Measurements from ENCODE around the gene GARIN5A.

The GARIN5A gene

DNA sequence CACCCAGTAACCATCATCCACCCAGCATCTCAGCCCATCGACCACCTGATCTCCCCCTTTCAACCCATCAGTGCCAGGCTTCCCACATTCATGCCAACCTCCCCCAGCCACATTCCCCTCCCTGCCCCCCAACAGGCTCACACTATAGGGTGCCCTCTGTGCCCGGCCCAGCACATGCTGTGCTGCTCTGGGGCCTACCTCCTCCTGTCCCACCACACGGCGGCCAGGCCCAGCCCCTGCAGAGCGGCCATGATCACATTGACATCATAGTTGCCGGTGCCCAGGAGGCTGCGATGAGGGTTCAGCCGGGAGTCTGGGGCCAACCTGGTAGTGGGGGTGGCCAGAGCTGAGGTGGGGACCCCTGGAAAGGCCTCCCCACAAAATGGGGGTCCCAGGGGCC is 30.7 kb upstream of the GARIN5A start:
- DNase-seq = no peak

DNA sequence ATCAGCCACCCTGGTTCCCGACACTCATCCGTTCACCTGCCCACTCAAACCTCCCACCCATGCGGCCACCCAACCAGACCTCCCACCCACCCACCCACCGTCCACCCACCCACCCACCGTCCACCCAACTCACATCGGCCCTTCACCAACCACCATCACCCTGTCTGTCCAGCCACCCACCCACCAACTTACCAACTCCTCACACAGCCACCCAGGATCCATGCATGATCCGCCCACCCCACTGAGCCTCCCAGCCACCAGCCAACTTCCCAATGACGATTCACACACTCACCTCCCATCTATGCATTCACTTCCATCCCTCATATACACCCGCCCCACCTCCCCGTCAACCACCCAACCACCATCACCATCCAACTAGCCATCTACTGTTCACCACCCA is 30.1 kb upstream of the GARIN5A start:
- DNase-seq = no peak

DNA sequence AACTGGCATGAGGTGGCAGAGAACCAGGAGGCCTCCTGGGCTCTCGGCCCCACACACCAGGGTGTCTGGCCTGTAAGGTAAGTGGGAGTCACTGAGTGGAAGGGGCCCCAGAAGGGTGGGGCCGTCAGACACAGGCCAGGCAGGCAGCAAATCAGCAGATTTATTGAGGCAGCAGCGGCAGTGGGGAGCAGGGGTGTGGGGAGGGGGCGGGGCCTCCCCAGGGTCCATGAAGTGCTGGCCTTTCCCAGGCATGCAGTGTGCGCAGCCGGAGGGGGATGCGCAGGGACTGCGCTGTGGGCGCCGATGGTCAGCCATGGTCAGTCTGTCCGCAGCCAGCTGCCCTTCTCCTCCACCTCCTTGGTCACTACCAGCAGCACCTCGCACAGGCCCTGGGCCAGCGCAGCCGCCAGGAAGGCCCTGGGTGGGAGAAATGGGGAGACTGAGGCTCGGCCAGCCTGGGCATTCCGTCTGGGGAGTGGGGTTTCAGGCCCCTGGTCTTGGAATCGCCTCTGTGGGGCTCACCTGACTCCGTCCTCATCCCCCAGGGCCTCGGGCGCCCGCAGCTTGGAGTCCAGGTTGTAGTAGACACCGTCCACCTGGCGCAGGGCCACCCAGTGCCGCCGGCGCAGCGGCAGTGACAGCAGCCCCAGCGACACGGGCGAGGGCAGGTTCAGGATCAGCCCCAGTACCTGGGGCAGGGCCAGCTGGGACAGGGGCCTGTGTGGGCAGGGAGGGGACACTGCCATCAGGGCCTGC is 29.4 kb upstream of the GARIN5A start:
- DNase-seq = no peak

DNA sequence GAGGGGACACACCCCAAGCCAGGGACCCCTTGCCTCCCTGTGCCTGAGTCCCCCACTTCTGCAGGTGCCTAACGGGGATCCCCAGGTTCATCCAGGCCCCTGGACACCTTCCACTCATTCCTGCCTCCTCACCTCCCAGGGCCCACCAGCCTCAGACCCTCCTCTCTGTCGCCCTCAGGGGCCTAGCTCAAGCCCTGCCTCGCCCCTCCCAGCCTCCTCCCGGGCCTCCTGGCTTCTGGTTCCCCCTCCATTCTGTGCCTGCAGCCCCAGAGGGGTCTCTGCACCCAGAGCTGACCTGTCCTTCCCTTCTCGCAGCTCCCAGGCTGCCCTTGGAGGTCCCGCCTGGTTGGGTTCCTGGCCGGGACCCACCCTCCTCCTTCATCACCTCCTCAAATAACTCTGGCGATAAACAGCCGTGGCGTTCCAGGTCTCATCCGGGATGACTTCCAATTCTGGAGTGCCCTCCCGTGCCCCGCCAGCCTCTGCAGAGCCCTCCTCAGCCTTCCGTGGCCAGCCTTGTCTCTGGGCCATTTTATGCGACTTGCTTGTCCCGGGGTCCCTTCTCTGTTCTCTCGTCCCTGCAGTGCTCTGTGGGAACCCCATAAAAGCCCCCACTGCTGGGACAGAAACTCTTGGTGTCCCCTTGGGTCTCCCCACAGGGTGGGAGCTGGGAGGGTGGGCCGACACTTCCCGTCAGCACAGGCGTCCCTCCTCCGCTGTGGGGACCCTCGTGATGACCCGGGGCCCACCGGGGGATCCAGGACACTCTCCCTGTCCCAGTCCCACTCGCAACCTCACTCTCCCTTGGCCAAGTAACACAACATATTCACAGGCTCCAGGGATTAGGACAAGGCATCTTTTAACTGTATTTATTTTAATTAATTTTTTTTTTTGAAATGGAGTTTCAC is 25.2 kb upstream of the GARIN5A start:
- no peak for DNase-seq

DNA sequence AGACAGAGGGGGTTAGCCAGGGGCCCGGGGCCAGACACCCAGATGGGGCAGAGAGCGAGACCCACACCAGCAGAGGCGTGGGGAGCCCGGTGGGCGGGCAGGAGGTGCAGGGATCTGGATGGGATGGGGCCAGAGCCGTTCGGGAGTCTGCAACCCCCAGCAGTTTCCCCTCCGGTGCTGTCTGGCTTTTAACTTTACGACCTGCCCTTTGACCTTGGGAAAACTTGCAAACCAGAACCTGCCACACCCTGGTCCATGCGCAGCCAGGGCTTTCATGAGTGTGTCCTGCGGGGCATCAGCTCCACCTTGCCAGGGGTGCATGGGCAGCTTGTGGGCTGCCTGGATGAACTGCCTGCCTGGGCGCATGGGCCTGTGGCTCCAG is 24.5 kb upstream of the GARIN5A start:
- no peak for DNase-seq

DNA sequence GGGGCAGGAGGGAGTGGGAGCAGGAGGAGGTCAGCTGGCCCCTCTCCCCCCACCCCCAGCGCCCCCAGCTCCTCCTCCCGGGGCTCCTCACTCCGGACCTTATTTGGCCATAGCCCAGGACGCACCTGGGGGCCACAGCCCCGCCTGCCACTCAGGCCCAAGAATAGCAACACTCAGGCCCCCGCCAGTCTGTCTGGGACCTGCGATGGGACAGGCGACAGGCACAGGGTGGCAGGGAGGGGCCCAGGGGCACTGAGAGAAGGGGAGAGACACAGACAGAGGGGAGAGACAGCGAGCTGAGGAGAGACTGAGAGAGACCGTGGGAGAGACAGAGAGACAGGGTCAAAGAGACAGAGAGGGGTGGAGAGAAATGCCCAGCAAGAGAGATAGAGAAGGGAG is 24.1 kb upstream of the GARIN5A start:
- DNase-seq = no peak

DNA sequence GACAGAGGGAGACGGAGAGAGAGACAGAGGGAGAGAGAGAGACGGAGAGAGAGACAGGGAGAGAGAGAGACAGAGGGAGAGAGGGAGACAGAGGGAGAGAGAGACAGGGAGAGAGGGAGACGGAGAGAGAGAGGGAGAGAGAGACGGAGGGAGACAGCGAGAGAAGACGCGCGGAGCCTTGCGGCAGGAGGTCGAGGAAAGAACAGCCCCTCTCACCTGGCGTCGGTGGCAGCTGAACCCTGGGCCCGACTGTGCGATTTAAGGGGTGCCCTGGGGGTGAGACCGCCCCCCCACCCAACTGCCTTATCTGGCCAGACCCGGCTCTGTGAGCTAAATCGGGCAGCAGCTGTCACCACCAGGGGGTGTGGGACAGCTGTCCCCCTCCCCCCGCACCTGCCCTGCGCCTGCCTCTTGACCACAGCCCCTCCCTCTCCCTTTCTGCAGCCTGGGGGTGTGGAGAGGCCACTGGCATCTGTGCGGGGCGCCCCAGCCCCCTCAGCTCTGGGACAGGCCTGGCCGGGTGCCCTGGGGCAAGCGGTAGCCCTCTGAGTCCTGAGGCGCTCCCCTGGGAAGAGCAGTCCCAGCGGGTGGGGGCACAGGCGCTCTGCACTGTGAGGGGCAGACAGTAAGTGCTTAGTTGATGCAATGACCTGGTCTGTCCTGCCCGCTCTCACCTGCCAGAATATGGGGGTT is 23.6 kb upstream of the GARIN5A start:
- DNase-seq = no peak

DNA sequence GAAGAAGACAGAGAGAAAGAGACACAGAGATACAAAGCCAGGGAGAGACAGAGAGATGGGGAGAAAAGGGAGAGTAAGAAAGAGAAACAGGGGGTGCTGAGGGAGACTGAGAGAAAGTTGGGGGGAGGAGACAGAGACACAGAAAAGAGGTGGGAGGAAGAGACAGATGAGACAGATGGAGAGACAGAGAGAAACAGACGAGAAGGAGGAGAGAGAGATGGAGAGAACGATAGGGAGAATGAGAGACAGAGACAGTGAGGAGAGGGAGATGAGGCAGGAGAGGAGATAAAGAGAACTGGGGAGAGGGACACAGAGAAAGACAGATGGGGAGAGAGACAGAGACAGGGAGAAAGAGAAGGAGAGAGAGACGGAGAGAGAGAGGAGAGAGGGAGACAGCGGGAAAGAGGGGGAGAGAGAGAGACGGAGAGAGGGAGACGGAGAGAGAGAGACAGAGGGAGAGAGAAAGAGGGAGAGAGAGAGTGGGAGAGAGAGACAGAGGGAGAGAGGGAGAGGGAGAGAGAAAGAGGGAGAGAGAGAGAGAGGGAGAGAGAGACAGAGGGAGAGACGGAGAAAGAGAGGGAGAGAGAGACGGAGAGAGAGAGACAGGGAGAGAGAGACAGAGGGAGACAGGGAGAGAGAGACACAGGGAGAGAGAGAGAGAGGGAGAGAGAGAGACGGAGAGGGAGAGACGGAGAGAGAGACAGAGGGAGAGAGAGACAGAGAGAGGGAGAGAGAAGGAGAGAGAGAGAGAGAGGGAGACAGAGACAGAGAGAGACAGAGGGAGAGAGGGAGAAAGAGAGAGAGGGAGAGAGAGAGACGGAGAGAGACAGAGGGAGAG is 21.8 kb upstream of the GARIN5A start:
- DNase-seq = no peak

DNA sequence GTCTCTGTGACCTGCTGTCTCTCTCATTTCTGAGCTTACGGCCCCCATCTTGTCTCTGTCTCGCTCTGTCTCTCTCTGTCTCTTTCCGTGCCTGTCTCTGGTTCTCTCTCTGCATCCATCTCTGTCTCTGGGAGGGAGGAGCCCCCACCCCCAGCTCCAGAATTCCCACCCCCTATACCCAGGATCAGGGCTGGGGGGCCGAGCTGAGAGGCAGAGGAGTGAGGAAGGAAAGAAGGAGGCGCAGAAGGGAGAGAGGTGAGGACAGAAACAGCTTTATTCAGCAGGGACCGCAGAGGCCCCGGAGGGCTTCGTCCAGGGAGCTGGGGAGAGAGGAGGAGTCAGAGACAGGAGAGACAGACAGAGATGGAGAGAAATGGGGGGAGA is 20.4 kb upstream of the GARIN5A start:
- no peak for DNase-seq

DNA sequence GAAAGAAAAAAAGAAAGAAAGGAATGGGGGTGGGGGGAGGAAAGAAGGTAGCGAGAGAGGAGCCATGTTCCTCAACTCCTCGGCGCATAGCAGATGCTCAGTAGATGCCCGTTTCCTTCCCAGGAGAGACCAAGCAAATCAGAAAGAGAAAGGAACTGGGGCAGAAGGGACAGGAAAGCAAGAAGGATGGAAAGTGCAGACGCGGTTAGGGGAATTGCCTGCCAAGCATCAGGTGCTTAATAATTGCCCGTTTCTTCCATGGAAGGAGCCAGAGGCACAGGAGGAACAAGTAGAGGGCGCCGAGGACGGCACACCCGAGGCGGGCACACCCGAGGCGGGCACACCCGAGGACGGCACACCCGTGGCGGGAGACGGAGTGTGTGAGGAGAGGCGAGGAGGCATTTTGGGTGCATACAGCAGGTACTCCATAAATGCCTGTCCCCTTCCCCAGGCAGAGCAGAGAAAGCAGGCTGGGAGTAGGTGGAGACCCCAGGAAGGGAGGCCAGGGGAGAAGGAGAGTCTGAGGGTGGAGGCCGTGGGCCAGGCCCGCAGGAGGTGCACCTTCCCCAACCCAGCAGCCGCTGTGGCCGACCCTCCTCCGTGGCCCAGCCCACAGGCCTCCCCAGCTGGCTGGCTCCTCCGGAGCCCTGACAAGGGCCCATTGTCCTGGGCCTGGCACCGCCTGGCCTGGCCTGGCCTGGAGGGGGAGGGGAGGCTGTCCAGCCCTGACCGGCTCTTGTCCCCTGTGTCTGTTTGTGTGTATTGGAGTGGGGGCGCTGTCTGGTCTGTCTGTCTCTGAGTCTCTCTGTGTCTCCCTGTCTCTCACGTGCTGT is 19.8 kb upstream of the GARIN5A start:
- DNase-seq = no peak

DNA sequence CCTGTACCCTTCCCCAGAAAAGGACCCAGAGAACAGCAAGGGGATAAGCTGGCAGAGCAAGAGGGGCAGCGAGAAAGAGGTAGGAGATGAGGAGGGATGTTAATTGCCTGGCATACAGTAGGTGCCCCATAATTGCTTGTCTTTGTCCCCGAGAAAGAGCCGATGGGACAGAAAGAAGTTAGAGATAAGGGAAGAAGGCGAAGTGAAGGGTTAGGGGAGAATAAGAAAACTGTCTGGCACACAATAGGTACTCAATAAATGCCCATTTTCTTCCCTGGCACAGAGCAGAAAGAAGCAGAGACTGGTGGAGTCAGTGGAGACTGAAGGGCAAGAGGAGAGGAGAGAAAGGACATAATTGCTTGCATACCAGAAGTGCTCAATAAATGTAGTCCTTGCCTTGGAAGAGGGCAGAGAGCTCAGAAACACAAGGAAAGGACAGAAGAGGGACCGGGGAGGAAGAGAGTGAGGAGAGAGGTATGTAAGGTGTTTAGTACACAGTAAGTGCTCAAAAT is 18.4 kb upstream of the GARIN5A start:
- DNase-seq = no peak

DNA sequence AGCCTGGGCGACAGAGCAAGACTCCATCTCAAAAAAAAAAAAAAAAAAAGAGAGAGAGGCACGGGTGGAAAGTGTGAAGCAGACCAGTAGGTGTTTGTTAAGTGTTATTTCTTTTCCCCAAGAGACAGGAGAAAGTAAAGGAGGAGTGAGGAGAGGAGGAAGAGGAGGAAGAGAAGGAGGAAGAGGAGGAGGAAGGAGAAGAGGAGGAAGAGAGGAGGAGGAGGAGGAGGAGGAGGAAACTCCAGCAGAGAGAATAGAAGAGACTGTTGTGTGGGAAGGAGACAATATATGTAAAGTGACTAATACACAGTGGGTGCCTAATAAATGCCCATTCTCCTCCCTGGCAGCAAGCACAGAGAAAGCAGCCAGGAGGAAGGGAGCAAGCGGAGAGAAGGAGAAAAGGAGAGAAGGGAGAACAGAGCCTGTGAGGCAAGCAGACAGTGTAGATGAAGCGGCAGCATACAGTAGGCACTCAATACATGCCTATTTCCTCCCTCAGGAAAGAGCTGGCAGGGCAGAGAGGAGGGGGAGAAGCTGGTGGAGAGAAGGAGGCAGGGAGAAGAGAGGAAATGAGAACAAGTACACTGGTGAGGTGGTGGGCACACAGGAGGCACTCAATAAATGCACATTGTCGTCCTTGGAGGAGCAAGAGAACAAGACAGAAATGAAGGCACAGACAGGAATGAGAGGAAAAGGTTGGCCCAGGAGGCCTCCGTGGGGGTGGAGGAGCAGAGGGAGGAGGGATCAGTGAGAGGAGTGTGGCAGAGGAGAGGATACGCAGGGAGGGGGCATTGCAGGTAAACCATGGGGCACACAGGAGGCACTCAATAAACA is 17.8 kb upstream of the GARIN5A start:
- no peak for DNase-seq

DNA sequence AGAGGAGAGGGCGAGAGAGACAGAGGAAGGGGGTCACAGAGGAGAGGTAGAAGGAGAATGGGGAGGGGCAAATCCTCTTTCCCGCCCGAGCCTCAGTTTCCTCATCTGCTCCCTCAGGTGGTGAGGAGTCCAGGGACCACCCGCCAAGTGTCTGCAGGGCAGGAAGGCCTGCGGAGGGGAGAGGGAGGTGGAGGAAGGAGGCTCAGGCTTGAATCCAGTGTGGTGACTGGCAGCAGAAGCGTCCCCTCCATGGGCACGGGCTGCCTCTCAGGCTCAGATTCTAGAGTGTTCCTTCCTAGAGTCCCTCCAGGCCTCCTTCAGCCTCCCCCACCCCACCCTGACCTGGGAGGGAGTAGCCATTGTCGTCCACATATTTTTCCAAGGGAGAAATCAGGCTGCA is 16.5 kb upstream of the GARIN5A start:
- no peak for DNase-seq

DNA sequence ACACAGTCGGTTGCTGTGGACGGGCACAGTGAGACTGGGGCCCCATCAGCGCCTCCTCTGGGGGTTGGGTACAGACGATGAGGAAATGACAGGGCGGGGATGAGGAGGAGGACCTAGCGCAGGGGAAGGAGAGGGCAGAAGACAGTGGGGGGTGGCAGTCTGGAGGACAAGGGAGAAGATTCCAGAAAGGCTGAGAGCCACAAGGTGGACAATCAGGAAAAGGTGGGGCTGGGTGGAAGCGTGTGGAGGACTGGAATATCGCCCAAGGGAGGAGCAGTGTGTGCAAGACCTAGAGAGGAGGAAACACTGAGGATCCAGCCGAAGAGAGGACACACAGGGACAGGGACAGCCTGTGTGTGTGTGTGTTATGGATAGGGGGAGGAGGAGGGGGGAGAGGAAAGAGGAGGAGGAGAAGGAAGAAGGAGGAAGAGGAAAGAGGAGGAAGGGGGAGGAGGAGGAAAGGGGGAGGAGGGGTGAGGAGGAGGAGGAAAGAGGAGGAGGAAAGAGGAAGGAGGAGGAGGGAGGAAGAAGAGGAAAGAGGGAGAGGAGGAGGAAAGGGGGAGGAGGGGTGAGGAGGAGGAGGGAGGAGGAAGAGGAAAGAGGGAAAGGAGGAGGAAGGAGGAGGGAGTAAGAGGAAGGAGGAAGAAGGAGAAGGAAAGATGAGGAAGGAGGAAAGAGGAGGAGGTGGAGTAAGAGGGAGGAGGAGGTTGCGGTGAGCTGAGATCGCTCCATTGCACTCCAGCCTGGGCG is 15.8 kb upstream of the GARIN5A start:
- peak; percentile 54 for DNase-seq

DNA sequence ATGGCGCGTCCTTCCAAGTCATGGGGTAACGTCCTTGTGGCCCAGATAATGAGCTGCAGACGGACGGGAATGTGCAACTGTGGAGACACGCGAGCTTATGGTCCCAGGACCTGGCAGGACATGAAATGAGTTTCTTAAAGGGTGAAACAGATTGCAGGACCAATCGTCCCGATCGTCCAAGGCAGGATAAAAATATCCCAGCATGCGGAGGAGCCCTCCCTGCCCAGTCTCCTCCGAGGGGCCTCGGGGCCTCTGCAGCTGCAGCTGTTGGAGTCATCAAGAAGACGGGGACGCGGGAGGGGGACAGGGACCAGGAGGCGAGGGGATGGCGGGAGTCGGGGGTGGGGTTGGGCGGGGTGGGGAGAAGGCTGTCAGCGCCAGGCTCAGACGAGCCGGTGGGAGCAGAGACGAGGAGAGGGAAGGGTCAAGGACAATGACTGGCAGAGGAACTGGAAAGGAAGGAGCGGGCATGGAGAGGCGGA is 14.4 kb upstream of the GARIN5A start:
- DNase-seq = no peak

DNA sequence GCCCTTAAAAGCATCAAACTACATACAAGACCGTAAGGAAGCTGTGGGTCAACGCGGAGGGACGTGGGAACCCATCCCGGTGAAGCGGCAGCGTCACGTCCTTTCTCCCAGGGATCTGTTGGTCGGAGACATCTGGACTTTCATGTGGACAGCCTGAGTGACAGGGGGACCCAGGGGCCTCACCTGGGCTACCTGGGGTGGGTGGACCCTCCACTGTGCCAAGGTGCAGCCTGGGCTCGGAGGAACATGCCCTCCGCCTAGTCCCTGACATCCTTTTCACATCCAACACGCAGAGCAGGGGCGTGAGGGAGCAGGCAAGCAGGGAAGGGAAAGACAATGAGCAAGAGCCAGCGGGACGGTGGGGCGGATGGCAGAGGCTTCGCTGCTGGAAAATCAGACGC is 13.8 kb upstream of the GARIN5A start:
- DNase-seq = no peak

DNA sequence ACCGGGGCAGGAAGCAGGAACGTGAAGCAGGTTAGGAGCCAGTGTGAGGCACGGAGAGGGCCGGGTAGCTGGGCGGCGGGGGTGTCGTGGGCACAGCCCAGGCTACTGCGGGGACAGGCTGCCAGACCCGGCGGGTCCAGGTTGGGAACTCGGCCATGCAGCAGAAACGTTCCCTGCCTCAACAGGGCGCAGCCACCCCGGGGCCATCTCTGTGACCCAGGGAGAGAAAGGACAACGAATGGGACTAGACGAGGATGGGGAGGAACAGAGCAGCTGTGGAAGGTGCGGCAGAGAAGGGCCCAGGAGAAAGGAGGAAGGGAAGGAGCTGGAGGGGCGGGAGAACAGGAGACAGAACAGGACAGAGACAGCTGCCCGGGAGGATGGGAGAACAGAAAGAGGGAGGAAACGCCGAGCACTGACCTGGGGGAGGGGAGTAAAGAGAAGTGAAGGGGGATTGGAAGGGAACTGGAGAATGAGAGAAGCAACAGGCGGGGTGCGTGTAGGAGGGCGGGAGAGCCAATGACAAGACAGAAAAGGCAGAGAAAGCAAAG is 12.9 kb upstream of the GARIN5A start:
- no peak for DNase-seq

DNA sequence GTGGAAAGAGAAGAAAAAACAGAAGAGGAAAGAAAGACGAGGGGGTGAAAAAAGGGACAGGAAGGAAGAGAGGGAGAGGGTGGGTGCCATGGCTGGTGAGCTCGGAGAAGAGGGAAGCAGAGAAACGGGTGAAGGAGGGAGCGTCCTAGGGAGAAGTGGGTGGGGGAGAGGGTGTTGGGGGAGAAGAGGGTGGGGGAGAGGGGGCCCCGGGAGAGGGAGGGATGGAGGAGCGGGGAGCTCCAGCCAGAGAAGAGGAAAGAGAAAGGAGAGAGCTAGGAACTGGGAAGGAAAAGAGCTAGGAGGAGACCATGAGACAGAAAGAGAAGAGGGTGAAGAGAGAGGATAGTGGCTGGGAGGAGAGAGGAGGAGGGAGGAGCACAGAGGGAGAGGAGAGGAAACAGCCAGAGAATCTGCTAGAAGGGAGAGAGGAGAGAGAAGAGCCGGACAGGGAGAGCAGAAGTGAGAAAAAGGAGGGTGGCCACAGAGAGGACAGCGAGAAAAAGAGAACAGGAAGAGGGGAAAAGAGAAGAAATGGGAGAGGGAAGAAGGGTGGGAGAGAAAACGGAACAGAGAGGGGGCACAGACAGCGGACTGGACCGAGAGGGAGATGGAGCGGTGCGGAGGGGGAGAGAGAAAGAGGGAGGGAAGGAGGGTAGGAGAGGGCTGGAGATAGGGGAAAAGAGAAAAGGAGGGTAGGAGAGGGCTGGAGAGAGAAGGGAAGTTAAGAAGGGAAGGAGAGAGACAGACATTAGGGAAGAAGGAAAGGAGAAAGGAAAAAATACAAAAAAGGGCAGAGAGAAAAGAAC is 11.9 kb upstream of the GARIN5A start:
- DNase-seq = no peak
